Smooth muscle cell (in vitro differentiated cells): ENCODE results near the gene ZNRF3. TPM values are rescaled to one million over a fixed set of nuclear protein-coding genes. Genes with fewer than 3 reads are reported as not detected.

Source experiments
- DNase-seq: peaks from one replicate; lab custom pipeline; 2025; ENCODE audit not compliant: unreplicated experiment; lab: John Stamatoyannopoulos, UW
- H2AFZ ChIP-seq: fragments of 200-600 bp; sonication (generic); 2 replicates; pipeline ENCODE4 v1.6.0; 2016; ENCODE audit warnings: antibody characterized with exemption, low read depth, mild to moderate bottlenecking
- H3F3A ChIP-seq: fragments of 200-600 bp; sonication (generic); 2 replicates; pipeline ENCODE4 v1.6.0; 2017; ENCODE audit warnings: antibody characterized with exemption, low read depth
- H3K27ac ChIP-seq: fragments of 200-600 bp; sonication (generic); 2 replicates; pipeline ENCODE4 v1.5.1; 2016; ENCODE audit warnings: low read depth, mild to moderate bottlenecking
- H3K27me3 ChIP-seq: fragments of 200-600 bp; sonication (generic); 2 replicates; pipeline ENCODE4 v1.6.1; 2016; ENCODE audit warnings: low read depth, mild to moderate bottlenecking
- H3K36me3 ChIP-seq: fragments of 200-600 bp; sonication (generic); 2 replicates; pipeline ENCODE4 v1.5.1; 2016; ENCODE audit warnings: low read depth
- H3K4me1 ChIP-seq: fragments of 200-600 bp; sonication (generic); 2 replicates; pipeline ENCODE4 v1.5.1; 2016; ENCODE audit warnings: low read depth
- H3K4me2 ChIP-seq: fragments of 200-600 bp; sonication (generic); 2 replicates; pipeline ENCODE4 v1.6.0; 2016; ENCODE audit warnings: mild to moderate bottlenecking
- H3K4me3 ChIP-seq: fragments of 200-600 bp; sonication (generic); 2 replicates; pipeline ENCODE4 v1.5.1; 2016; ENCODE audit warnings: mild to moderate bottlenecking
- H3K79me2 ChIP-seq: fragments of 200-600 bp; sonication (generic); 2 replicates; pipeline ENCODE4 v1.6.0; 2016; ENCODE audit warnings: low read depth, mild to moderate bottlenecking
- H3K9ac ChIP-seq: fragments of 200-600 bp; sonication (generic); 2 replicates; pipeline ENCODE4 v1.6.0; 2016; ENCODE audit warnings: low read depth
- H3K9me3 ChIP-seq: fragments of 200-600 bp; sonication (generic); replicated peaks from 2 replicates; pipeline ENCODE4 v1.5.1; 2016; ENCODE audit warnings: low read depth
- H4K20me1 ChIP-seq: fragments of 200-600 bp; sonication (generic); 2 replicates; pipeline ENCODE4 v1.6.0; 2016; ENCODE audit warnings: low read depth
- CTCF ChIP-seq: fragments of 200-600 bp; sonication (generic); IDR thresholded peaks from 2 replicates; pipeline ENCODE4 v1.5.1; 2017; ENCODE audit warnings: borderline replicate concordance, mild to moderate bottlenecking, antibody characterized with exemption; ENCODE audit not compliant: insufficient read depth, poor library complexity, severe bottlenecking
- WGBS: methylation state at CpG from one replicate; pipeline ENCODE4 v1.1.7; 2016; ENCODE audit warnings: low lambda C conversion rate; 5-methylcytosine and 5-hydroxymethylcytosine counted together
- polyA plus RNA-seq: library from polyadenylated mRNA; unstranded; fragments of >200 nt; fragmentation: Nextera tagmentation; extraction: Ambion mirVana; gene quantifications from 2 replicates; pipeline ENCODE4 v1.2.1, GENCODE V29; 2016
- total RNA-seq: library from RNA; depleted of rRNA; stranded (reverse); fragments of >200 nt; gene quantifications from 2 replicates; pipeline ENCODE4 v1.2.3, GENCODE V29; 2014

Gene ZNRF3
- total and polyA plus RNA-seq, 2 experiments from 2014 or later, result 4.7 to 5.5 TPM

- Histone ChIP-seq H3K4me1 (no peaks in the 10 kb centered on the region), H3K36me3 (no peaks in the 10 kb centered on the region), H3K4me2 (no peak overlapping the region), H3K9me3 (no peaks in the 10 kb centered on the region), H3K27ac (no peak overlapping the region), H3K9ac (no peak overlapping the region), H3F3A (peaks cover 3% of the 10 kb centered on the region), H3K79me2 (no peaks in the 10 kb centered on the region), H2AFZ (no peak overlapping the region), H4K20me1 (no peaks in the 10 kb centered on the region), H3K27me3 (no peaks in the 10 kb centered on the region), H3K4me3 (no peak overlapping the region)
- WGBS, result 90% methylated on average over 3 of the region's 3 CpGs
- no peak for TF ChIP-seq CTCF
- DNase-seq, result no peak
Observed at GRCh38 chr22:28874061-28874460, 9.3 kb upstream of the ZNRF3 start.

DNA sequence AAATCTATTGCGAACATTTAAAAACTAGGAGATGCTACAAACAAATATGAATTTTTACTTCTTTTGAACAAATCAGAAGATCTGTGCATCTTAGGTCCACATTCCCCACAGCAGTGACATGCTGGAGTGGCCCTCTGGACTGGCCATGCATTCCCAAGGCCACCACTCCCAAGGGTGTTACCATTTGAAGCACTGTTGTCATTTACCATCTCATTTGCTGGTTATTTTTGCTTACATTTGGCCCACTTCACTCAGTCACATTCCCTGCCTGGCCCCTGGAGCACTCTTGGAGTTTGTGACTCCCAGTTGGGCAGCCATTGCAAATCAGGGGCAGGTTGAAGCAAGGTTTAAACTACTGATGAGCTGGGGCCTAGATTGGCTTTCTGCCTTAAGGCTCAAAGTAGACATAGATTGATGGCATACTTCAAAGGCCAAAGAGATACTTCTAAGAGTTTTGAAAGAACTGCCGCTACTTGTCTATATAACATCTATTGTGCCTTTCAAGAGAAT lies 8.5 kb upstream of the ZNRF3 start:
- Histone ChIP-seq H3K4me2 (no peak overlapping the region), H3K9me3 (no peaks in the 10 kb centered on the region), H3K4me1 (no peaks in the 10 kb centered on the region), H3K4me3 (no peak overlapping the region), H3K36me3 (no peaks in the 10 kb centered on the region), H4K20me1 (no peaks in the 10 kb centered on the region), H3K79me2 (no peaks in the 10 kb centered on the region), H3K27ac (no peak overlapping the region), H2AFZ (no peak overlapping the region), H3K9ac (no peak overlapping the region), H3K27me3 (no peaks in the 10 kb centered on the region), H3F3A (peaks cover 3% of the 10 kb centered on the region)
- DNase-seq, result no peak
- no peak for TF ChIP-seq CTCF
- WGBS, result 90% methylated on average over 2 of the region's 2 CpGs

GRCh38 chr22:28882545-28882877 lies 861 bp upstream of the ZNRF3 start:
- Histone ChIP-seq H3K27me3 (peaks cover 15% of the 10 kb centered on the region), H3K4me2 (peak overlapping the region; percentile 86), H3K27ac (no peak overlapping the region), H3F3A (peaks cover 8% of the 10 kb centered on the region), H4K20me1 (peaks cover 32% of the 10 kb centered on the region), H2AFZ (peak overlapping the region; percentile 87), H3K79me2 (peaks cover 7% of the 10 kb centered on the region), H3K36me3 (no peaks in the 10 kb centered on the region), H3K4me1 (peaks cover 10% of the 10 kb centered on the region), H3K4me3 (peak overlapping the region; percentile 59), H3K9ac (no peak overlapping the region), H3K9me3 (no peaks in the 10 kb centered on the region)
- TF ChIP-seq CTCF, result no peak
- 16% methylated on average over 5 of the region's 5 CpGs for WGBS
- no peak for DNase-seq

- DNase-seq, result no peak
- H3K4me2 ChIP-seq, result peak overlapping the region; percentile 90
- H3F3A ChIP-seq, result peaks cover 8% of the 10 kb centered on the region
- H3K4me1 ChIP-seq, result peaks cover 17% of the 10 kb centered on the region
- peak overlapping the region; percentile 61 for H3K4me3 ChIP-seq
- no peaks in the 10 kb centered on the region for H3K36me3 ChIP-seq
- no peak overlapping the region for H3K27ac ChIP-seq
- no peak for TF ChIP-seq CTCF
- peaks cover 17% of the 10 kb centered on the region for H3K79me2 ChIP-seq
- H3K9ac ChIP-seq, result no peak overlapping the region
- under 1% methylated on average over 41 of the region's 48 CpGs for WGBS
- H3K27me3 ChIP-seq, result peaks cover 15% of the 10 kb centered on the region
- H2AFZ ChIP-seq, result no peak overlapping the region
- no peaks in the 10 kb centered on the region for H3K9me3 ChIP-seq
- H4K20me1 ChIP-seq, result peaks cover 38% of the 10 kb centered on the region
Observed at GRCh38 chr22:28883657-28883916, 215 bp downstream of the ZNRF3 start.
